Subcutaneous abdominal adipose tissue (tissue), 5 donors: ENCODE results near the gene OPN3.
"Not testable (repeated sequence)": the region's sequence is repeated elsewhere in the genome, so short reads cannot be mapped to it uniquely, and the experiment has no call there.

Source experiments
- H3K27ac ChIP-seq: one replicate; pipeline ENCODE4 v1.7.0; 2013; ENCODE audit warnings: low read depth, mild to moderate bottlenecking, inconsistent platforms, low read length, moderate library complexity
- H3K27me3 ChIP-seq, 5 donors: one replicate each; pipeline ENCODE4 v1.7.0; 2013; ENCODE audit warnings: low read length in 5 of 5, inconsistent platforms in 1 of 5; ENCODE audit not compliant: control insufficient read depth in 5 of 5, insufficient read depth in 4 of 5
- H3K36me3 ChIP-seq, 5 donors: one replicate each; pipeline ENCODE4 v1.7.0; 2013; ENCODE audit warnings: low read length in 5 of 5; ENCODE audit not compliant: control insufficient read depth in 5 of 5, insufficient read depth in 5 of 5
- H3K4me1 ChIP-seq, 5 donors: one replicate each; pipeline ENCODE4 v1.7.0; 2013; ENCODE audit warnings: low read length in 5 of 5, mild to moderate bottlenecking in 3 of 5, moderate library complexity in 1 of 5; ENCODE audit not compliant: control insufficient read depth in 5 of 5, insufficient read depth in 5 of 5
- H3K4me3 ChIP-seq, 5 donors: one replicate each; pipeline ENCODE4 v1.7.0; 2013; ENCODE audit warnings: low read length in 5 of 5, low read depth in 1 of 5
- H3K9ac ChIP-seq, 5 donors: one replicate each; pipeline ENCODE4 v1.7.0; 2013; ENCODE audit warnings: low read length in 5 of 5, mild to moderate bottlenecking in 4 of 5, moderate library complexity in 3 of 5
- H3K9me3 ChIP-seq, 5 donors: one replicate each; pipeline ENCODE4 v1.7.0; 2013; ENCODE audit warnings: low read length in 5 of 5; ENCODE audit not compliant: control insufficient read depth in 5 of 5
- donor health status: healthy.
- donor health status: healthy.
- donor health status: healthy.
- donor health status: healthy.
- donor health status: healthy.

The OPN3 gene

GRCh38 chr1:241674805-241675384 lies 34.7 kb upstream of the OPN3 start:
- no peaks in the 10 kb centered on the region for H3K4me1 ChIP-seq
- H3K9ac ChIP-seq, result no peak overlapping the region
- H3K9me3 ChIP-seq, result no peaks in the 10 kb centered on the region
- no peaks in the 10 kb centered on the region for H3K36me3 ChIP-seq
- H3K27ac ChIP-seq, result no peak overlapping the region
- no peak overlapping the region for H3K4me3 ChIP-seq
- H3K27me3 ChIP-seq, result no peaks in the 10 kb centered on the region

DNA sequence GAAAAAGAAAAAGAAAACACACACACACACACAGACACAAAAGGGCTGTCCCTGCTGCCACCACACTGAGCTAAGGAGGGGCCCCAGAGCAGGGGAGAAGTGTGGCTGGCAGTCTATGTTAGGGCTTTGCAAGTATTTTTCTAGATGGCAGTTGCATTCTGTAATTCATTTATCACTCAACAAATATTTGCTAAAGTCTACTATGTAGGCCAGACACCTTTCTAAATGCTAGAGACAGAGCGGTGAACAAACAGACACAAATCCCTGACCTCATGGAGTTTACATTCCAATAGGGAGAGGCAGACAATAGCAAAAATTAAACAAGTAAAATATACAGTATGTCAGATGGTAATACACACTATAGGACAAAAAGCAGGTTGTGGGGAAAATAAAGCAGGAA lies 32.1 kb upstream of the OPN3 start:
- Histone ChIP-seq H3K4me1 (no peaks in the 10 kb centered on the region), H3K9me3 (no peaks in the 10 kb centered on the region), H3K27ac (no peak overlapping the region), H3K36me3 (no peaks in the 10 kb centered on the region), H3K27me3 (no peaks in the 10 kb centered on the region), H3K4me3 (no peak overlapping the region), H3K9ac (no peak overlapping the region)

GRCh38 chr1:241666419-241666818 lies 26.2 kb upstream of the OPN3 start:
- no peak overlapping the region for H3K27ac ChIP-seq
- no peak overlapping the region for H3K9ac ChIP-seq
- H3K27me3 ChIP-seq, result no peaks in the 10 kb centered on the region
- no peaks in the 10 kb centered on the region for H3K9me3 ChIP-seq
- H3K4me1 ChIP-seq, result no peaks in the 10 kb centered on the region
- no peaks in the 10 kb centered on the region for H3K36me3 ChIP-seq
- no peak overlapping the region for H3K4me3 ChIP-seq

DNA sequence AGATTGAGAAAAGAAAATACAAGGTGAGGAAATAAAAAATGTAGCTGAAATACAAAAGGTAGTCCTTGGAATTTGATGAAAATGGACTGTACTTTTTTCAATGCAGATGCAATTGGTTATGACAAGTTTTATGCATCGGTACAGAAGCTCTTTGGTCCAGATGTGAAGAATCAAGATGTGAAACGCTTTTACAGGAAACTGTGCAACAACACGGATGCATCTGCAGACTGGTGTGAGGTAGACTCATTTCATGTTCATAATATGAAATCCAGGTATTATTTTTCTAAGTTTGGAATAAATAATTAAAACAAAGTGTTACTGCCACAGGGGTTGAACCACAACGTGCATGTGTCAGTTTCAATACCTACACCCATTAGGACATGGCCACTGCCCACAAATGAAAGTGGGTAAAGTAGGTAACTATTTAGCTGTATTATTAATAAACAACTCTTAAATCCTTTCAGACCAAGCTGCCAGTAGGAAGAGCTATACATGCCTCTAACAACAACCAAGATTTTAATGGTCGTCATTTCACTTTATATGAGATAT lies 20.3 kb upstream of the OPN3 start:
- H3K9me3 ChIP-seq, result no peaks in the 10 kb centered on the region
- no peak overlapping the region for H3K4me3 ChIP-seq
- H3K36me3 ChIP-seq, result no peaks in the 10 kb centered on the region
- H3K4me1 ChIP-seq, result no peaks in the 10 kb centered on the region
- peaks cover 0 to 3% (median 0%) of the 10 kb centered on the region in 5 donors for H3K27me3 ChIP-seq
- no peak overlapping the region for H3K9ac ChIP-seq
- no peak overlapping the region for H3K27ac ChIP-seq

- H3K27ac ChIP-seq, H3K36me3 ChIP-seq, H3K4me1 ChIP-seq, H3K9ac ChIP-seq, H3K27me3 ChIP-seq, H3K9me3 ChIP-seq, H3K4me3 ChIP-seq: not testable (repeated sequence)
Observed at GRCh38 chr1:241659016-241659415, 18.8 kb upstream of the OPN3 start.

GRCh38 chr1:241658081-241658793 lies 18.1 kb upstream of the OPN3 start:
- H3K36me3 ChIP-seq, result no peaks in the 10 kb centered on the region
- H3K4me1 ChIP-seq, result no peaks in the 10 kb centered on the region
- no peak overlapping the region for H3K27ac ChIP-seq
- no peaks in the 10 kb centered on the region for H3K9me3 ChIP-seq
- no peak overlapping the region for H3K4me3 ChIP-seq
- no peak overlapping the region for H3K9ac ChIP-seq
- peaks cover 0 to 3% (median 0%) of the 10 kb centered on the region in 5 donors for H3K27me3 ChIP-seq

GRCh38 chr1:241654641-241655040 lies 14.5 kb upstream of the OPN3 start:
- Histone ChIP-seq H3K27me3 (peaks cover 0 to 3% (median 3%) of the 10 kb centered on the region in 5 donors), H3K9me3 (no peaks in the 10 kb centered on the region), H3K4me3 (no peak overlapping the region), H3K9ac (no peak overlapping the region), H3K36me3 (no peaks in the 10 kb centered on the region), H3K4me1 (no peaks in the 10 kb centered on the region), H3K27ac (no peak overlapping the region)

- Histone ChIP-seq H3K27me3 (peaks cover 0 to 3% (median 3%) of the 10 kb centered on the region in 5 donors), H3K4me1 (no peaks in the 10 kb centered on the region), H3K9ac (no peak overlapping the region), H3K4me3 (no peak overlapping the region), H3K36me3 (no peaks in the 10 kb centered on the region), H3K9me3 (no peaks in the 10 kb centered on the region), H3K27ac (no peak overlapping the region)
Observed at GRCh38 chr1:241654019-241654418, 13.8 kb upstream of the OPN3 start.

DNA sequence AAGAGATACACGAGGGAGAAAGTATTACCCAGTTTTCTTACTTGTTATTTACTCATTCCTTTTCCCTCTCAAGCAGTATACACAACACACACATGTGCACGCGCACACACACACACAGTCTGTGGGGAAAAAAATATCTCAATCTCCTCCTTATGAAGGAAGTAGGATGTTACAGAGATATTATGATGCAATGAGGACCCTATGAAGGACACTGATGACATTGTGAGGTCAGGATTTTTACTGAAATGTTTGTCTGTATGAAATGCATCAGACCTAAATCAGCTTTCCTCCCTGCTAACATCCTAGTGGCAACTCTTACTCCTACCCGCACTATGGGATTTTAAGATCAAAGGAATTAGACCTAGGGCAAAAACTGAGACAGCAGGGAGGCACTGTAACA lies 11.8 kb upstream of the OPN3 start, which contains the start of gene WDR64:
TSS of gene WDR64 (plus strand) at position 270 of the 400 bp plus-strand sequence. CDS start 204 bp downstream, outside the sequence.
- H3K36me3 ChIP-seq, result no peaks in the 10 kb centered on the region
- H3K27ac ChIP-seq, result no peak within 1 kb of the TSS

DNA sequence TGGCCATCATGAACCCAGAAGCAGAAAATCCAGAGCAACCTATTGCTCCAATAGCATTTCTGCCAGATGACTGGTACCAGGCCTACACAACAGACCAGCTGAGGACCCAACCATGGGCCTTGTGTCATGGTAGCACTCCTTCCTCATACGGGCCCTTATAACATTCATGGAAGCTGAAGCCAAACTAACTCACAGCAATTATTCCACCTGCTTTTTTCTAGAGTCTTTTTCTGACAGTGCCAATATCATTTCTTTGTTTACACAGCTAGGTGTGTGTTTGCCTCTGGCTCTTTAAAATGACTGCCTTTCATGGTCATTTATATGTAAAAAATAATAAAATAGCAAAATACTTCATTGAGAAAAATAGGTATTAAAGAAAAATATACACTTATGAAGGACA lies 8.0 kb upstream of the OPN3 start:
- Histone ChIP-seq H3K9ac (no peak overlapping the region), H3K27me3 (peaks cover 0 to 3% (median 0%) of the 10 kb centered on the region in 5 donors), H3K4me3 (no peak overlapping the region), H3K36me3 (no peaks in the 10 kb centered on the region), H3K27ac (no peak overlapping the region), H3K9me3 (no peaks in the 10 kb centered on the region), H3K4me1 (no peaks in the 10 kb centered on the region)

More for the DNA sequence above, 11.8 kb upstream of the OPN3 start, which contains the start of gene WDR64:
- Histone ChIP-seq H3K9ac (no peak within 1 kb of the TSS), H3K9me3 (no peaks in the 10 kb centered on the region), H3K4me1 (no peaks in the 10 kb centered on the region), H3K27me3 (peaks cover 0 to 3% (median 0%) of the 10 kb centered on the region in 5 donors), H3K4me3 (no peak within 1 kb of the TSS)
